HFFc6 (cell line): ENCODE results near the gene UBC. TPM values are rescaled to one million over a fixed set of nuclear protein-coding genes. Genes with fewer than 3 reads are reported as not detected.

Source experiments
- DNase-seq: peaks from one replicate; pipeline ENCODE4 v3.0.0-alpha.2; 2018
- H3K27ac Mint-ChIP-seq: 2 replicates; pipeline ENCODE4 v1.8.0; 2020; ENCODE audit warnings: mild to moderate bottlenecking, mixed read lengths
- H3K27me3 Mint-ChIP-seq: 2 replicates; pipeline ENCODE4 v1.8.0; 2021; ENCODE audit warnings: mild to moderate bottlenecking, moderate library complexity, mixed read lengths; ENCODE audit not compliant: insufficient read depth
- H3K36me3 Mint-ChIP-seq: 2 replicates; pipeline ENCODE4 v1.8.0; 2021; ENCODE audit warnings: low read depth, mixed read lengths
- H3K4me1 Mint-ChIP-seq: 2 replicates; pipeline ENCODE4 v1.8.0; 2020; ENCODE audit warnings: low read depth, mixed read lengths
- H3K4me3 Mint-ChIP-seq: 2 replicates; pipeline ENCODE4 v1.8.0; 2020; ENCODE audit warnings: mild to moderate bottlenecking, moderate library complexity, mixed read lengths
- H3K9me3 Mint-ChIP-seq: 2 replicates; pipeline ENCODE4 v1.8.0; 2020; ENCODE audit warnings: mild to moderate bottlenecking, mixed read lengths
- CTCF ChIP-seq: fragments of 200-600 bp; sonication (generic); IDR thresholded peaks from 2 replicates; pipeline ENCODE4 v1.5.0; 2021; ENCODE audit warnings: antibody characterized with exemption, mild to moderate bottlenecking
- total RNA-seq, 6 experiments: library from RNA; stranded (reverse); fragmentation: NEBNext Ultra II Directional; extraction: Animal tissue kit (Norgen Biotek cat#: 25700); gene quantifications; 2 replicates in 1 of 6; 3 replicates in 5 of 6; pipeline ENCODE4 v1.2.3, GENCODE V29; 2021

UBC gene
- total RNA-seq, 6 experiments from 2014 or later = 1,112 to 1,171 (median 1,143) TPM

- H3K4me1 Mint-ChIP-seq = no peaks in the 10 kb centered on the region
- H3K36me3 Mint-ChIP-seq = no peaks in the 10 kb centered on the region
- H3K4me3 Mint-ChIP-seq = no peak overlapping the region
- peaks cover 4% of the 10 kb centered on the region for H3K27me3 Mint-ChIP-seq
- no peak for DNase-seq
- no peak overlapping the region for H3K27ac Mint-ChIP-seq
- TF ChIP-seq CTCF = no peak
- no peaks in the 10 kb centered on the region for H3K9me3 Mint-ChIP-seq
These were observed 39.3 kb downstream of the UBC start for GRCh38 chr12:124874988-124875802.

- Mint-ChIP-seq H3K36me3 (no peaks in the 10 kb centered on the region), H3K9me3 (no peaks in the 10 kb centered on the region), H3K4me3 (no peak overlapping the region), H3K27me3 (peaks cover 8% of the 10 kb centered on the region), H3K4me1 (no peaks in the 10 kb centered on the region), H3K27ac (no peak overlapping the region)
- no peak for DNase-seq
- no peak for TF ChIP-seq CTCF
These were observed 40.3 kb downstream of the UBC start for GRCh38 chr12:124874188-124874587.

GRCh38 chr12:124872068-124872719 is 42.3 kb downstream of the UBC start:
- no peak overlapping the region for H3K4me3 Mint-ChIP-seq
- H3K27me3 Mint-ChIP-seq = peaks cover 8% of the 10 kb centered on the region
- H3K36me3 Mint-ChIP-seq = no peaks in the 10 kb centered on the region
- no peak for DNase-seq
- TF ChIP-seq CTCF = no peak
- peaks cover 6% of the 10 kb centered on the region for H3K4me1 Mint-ChIP-seq
- H3K27ac Mint-ChIP-seq = no peak overlapping the region
- no peaks in the 10 kb centered on the region for H3K9me3 Mint-ChIP-seq

- no peak overlapping the region for H3K4me3 Mint-ChIP-seq
- no peaks in the 10 kb centered on the region for H3K36me3 Mint-ChIP-seq
- H3K27ac Mint-ChIP-seq = no peak overlapping the region
- no peaks in the 10 kb centered on the region for H3K9me3 Mint-ChIP-seq
- DNase-seq = no peak
- peaks cover 8% of the 10 kb centered on the region for H3K27me3 Mint-ChIP-seq
- peaks cover 12% of the 10 kb centered on the region for H3K4me1 Mint-ChIP-seq
- no peak for TF ChIP-seq CTCF
These were observed 43.2 kb downstream of the UBC start for GRCh38 chr12:124871297-124871696.

- Mint-ChIP-seq H3K4me1 (peaks cover 12% of the 10 kb centered on the region), H3K36me3 (no peaks in the 10 kb centered on the region), H3K27ac (no peak overlapping the region), H3K4me3 (no peak overlapping the region), H3K27me3 (peaks cover 8% of the 10 kb centered on the region), H3K9me3 (no peaks in the 10 kb centered on the region)
- DNase-seq = no peak
- TF ChIP-seq CTCF = no peak
These were observed 43.9 kb downstream of the UBC start for GRCh38 chr12:124870515-124870914.
